DMS153 (cell line): ENCODE results near the gene TIMP4.

Experiments used
- DNase-seq: peaks from one replicate; lab custom pipeline; 2025; lab: John Stamatoyannopoulos, UW

Gene TIMP4

DNA sequence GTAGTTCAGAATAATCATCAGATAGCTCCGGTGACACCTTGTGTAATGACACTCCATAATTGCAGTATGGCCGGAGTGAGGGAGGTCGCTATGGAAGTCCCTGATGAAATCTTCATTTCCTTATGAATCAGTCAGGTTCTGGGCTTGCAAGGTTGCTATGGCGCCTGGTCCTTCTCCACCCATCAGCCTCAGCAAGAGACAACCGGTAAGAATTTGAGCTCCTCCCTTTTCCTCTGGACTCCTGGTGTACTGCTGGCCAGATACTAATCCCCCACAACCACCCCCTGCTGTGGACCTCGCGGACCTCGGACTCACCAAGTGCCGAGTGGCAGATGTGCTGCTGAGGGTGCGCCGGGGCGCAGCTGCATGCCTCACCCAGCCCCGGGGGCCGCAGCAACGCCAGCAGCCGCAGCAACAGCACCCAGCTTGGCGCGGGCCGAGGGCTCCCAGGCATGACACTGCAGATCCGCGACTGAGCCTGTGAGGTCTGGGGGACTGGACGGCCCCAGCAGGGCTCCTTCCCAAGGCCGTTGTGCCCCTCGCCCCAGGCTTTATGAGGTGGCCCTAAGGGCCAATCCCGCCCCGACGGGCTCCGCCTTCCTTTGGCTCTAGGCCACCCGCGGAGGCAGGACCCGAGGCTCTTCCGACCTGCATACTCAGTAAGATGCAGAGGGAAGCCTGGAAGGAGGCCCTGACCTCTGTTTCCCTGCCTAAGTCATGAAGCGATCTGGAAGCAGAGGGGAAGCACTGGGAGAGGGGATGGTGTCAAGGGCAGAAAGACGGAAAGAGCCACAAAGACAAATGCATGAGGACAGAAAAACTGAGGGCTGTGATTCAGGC is at the start of gene TIMP4:
Gene TIMP4 (minus strand): TSS at position 526 of the 840 bp plus-strand sequence. CDS start 72 bp downstream, at position 454.
- DNase-seq, result no peak

DNA sequence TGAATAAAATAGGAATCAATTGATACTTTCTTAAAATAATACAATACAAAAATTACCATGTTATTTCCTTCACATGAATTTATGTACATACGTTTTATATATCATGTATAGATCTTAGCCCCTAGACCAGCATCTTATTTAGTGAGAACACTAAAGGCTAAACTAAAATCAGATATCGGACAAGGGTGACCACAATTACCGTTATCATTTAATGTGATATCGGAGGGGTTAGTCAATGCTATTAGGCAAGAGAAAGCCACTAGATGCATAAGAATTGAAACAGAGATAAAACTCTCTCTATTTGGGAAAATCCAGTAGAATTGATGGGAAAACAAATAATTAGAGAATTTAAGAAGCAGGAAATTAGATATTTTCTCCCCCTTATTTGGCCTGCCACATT is 46.5 kb upstream of the TIMP4 start:
- no peak for DNase-seq

DNA sequence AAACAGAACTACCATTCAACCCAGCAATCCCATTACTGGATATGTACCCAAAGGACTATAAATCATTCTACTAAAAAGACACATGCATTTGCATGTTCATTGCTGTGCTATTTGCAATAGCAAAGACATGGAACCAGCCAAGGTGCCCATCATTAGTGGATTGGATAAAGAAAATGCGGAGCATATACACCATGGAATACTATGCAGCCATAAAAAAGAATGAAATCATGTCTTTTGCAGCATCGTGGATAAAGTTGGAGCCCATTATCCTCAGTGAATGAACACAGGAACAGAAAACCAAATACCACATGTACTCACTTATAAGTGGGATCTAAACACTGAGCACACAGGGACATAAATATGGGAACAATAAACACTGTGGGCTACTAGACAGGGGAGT is 43.1 kb upstream of the TIMP4 start:
- DNase-seq, result no peak

DNA sequence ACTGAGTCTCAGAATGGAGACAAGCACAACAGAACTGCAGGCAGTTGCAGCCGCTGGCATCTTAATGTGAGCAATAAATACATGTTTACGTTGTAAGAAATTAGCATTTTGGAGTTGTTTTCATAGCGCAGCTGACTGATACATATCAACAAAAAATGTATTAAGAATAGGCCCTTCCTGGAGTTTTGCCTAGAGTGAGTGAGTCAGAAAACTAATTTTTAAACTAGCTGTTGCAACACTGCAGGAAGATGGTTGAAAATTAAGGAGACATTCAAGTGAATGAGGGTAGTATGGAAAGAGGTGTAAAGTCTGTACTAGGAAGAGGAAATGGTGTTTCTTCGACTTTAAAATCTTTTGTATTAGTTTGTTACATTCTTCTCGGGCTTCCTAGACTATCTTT is 39.6 kb upstream of the TIMP4 start:
- DNase-seq, result no peak

DNA sequence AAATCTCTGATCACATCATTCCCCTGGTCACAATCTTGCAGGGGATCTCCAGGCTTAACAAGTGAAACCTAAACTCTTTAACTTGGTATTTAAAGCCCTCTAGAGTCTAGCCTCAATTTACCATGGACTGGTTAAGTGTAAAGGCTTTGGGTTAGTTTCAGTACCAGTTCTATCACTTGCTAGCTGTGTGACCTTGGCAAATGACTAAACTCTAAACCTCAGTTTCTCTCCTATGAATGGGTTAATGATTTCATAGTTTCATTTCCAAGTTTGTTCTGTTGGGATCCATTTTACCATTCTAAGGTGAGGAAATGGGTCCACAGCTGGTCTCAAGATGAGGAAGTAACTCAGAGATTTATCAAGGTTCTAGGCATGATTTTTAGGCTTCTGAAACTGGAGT is 38.8 kb upstream of the TIMP4 start:
- no peak for DNase-seq

DNA sequence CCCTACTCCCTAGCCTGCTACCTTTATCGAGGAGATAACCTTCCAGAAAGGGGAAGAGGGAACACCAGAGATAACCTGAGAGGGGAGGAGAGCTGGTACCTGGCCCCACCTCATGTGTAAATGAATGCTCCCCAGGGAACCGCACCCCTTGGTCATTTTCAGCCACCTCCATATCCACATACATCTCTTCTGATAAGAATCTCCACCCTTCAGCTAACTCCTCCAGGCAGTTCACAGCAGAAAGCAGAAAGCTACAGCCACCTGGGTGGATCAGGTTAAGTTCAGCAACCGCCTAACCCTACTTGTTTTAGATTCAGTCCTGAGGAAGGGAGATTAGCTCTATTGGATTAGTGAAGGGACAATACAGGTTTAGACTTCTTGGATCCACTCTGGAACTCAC is 38.0 kb upstream of the TIMP4 start:
- DNase-seq, result no peak

DNA sequence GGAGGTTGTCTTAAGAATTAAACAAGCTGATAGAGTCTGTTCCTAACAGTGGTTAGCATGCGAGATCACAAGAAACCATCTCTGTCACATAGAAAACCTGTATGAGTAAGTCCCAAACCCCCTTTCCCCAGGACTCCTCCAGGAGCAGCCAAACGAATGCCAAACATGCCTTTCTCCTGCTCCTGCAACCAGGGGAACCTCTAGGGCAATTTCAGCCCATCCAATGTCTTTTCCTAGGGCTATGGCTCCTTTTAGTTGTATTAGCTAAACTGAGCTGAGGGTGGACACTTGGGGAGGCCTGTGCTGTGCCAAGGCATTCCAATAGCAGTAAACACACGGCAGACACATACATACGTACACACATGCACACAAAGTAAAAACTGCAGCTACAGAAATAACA is 36.5 kb upstream of the TIMP4 start:
- DNase-seq, result no peak

DNA sequence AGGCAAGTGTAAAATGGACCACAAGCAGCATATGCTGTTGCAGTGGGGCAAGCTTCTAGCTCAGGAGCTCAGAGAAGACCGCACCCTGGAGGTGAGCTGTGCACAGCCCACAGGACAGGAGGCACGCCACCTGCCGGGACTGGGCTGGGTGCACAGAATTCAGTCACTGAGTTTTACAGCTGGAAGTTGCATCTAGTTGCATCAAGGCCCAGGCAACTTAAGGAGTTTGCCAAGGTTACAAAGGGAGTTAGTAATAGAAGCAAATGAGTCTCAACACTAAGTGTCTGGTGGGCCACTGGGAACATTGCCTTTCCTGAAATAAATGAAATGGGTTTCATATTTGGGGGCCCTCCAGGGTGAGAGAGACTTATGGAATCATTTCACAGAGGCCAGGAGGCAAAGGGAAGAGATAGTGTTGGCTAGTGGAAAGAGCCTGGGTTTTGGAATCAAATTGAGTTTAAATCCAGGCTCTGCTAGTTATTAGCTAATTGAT is 36.0 kb upstream of the TIMP4 start:
- DNase-seq, result no peak

DNA sequence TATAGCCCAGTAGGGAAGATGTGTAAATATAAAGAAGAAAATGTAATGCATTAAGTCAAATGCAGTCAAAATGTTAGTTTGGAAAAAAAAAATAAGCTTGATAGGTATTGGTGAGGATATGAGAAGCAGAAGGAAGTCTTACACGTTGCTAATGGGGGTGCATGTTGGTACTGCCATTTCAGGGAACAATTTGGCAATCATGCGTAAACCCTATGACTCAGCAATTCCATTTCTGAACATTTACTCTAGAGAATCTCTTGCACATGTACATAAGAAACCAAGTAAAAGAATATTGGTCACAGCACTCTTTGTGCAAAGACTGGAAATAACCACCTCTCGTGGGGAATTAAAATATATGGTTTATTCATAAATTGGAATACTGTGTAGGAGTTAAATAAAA is 35.5 kb upstream of the TIMP4 start:
- DNase-seq, result no peak

DNA sequence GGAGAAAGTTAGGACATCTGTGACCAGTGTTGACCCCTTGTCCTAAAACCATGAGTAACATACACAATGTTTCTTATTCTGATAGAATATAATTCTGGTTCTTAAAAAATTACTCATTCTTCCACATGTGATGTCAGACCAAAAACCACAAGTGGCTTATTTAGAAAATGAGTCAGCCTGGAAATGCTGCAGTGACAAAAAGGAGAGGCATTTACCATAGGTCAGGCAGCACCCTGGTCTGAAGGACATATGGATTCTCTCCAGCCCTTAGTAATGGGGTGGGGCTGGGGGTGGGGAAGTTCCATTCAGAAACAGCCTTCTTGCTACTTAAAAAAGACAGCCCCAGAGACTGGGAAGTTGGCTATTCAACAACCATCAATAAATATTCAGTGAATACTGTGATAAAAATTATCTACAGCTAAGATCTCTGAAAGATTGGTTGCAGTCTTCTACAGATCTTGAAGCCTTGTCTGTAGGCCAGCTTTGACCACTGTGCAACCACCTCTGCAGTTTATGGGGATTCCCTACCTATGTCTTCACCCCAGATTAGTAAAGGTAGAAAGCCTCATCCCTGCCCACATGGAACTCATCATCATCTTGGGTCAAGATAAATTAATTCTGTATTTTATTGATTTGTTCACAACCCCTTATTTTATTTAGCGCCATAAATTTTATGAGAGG is 34.9 kb upstream of the TIMP4 start:
- DNase-seq, result no peak

DNA sequence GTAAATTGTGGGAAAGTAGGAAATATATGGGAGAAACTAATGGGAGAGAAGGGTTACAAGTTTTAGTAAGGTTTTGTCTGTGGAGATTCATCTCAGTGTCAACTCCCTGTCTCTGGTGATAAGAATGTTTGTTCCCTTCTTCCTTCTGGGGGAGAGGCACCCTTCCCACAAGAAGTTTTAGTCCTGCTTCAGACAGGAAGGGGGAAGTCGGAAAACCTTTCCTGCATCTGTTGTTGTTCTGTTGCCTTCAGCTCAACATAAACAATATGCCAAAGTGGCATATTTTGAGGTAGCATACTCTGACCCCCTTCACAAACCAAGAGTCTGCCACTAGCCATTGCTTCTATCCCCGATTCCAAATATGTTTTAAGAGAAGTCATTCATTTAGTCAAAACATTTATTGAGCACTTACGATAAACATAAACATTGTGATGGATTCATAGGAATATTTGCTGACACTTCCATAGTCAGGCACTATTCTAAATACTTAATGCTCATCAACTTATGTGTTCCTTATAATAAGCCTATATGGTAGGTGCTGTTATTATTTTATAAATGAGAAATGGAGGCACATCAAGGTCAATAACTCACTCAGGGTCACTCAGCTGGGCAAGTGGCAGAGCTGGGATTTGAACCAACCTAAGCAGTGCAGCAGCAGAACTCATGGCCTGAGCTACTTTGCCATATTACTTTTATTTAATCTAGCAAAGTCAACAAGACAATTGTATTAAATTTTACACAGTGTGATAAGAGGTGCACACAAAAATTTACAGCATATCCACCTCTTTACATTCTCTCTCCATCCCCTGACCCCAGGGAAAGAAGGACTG is 34.2 kb upstream of the TIMP4 start:
- no peak for DNase-seq

DNA sequence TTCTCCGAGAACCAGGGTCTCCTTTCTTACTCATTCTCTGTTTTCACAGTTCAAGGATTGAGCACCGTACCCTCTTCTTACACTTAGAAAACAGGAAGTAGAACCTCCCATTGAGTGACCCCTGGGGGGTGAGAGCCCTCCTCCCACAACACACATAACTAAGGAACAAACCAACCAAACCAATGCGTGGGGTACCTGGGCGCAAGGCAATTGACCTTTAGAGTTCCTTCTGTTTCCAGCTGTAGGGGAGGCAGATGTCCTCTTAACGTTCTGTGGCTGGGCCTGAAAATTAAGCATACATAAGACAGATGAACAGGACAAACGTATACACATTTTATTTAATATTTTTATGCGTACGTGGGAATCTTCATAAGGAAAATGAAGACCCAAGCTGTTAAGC is 33.5 kb upstream of the TIMP4 start:
- no peak for DNase-seq

DNA sequence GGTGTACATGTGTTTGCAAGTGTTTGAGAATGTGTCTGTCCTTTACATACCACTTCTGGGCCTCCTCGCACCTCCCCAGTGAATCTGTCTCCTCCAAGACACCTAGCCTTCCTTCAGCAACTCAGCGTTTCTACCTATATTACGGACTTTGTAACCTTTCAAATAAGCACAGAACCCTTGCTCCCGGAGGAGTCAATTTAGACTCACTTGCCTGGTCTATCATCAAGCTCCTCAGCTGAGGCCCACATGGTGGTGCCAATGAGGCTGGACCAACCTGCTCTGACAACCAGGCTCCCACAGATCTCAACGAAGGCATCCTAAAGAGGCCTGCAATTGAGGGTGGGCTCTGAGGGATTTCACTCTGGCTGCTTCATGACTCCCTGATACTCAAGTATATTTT is 32.8 kb upstream of the TIMP4 start:
- no peak for DNase-seq

DNA sequence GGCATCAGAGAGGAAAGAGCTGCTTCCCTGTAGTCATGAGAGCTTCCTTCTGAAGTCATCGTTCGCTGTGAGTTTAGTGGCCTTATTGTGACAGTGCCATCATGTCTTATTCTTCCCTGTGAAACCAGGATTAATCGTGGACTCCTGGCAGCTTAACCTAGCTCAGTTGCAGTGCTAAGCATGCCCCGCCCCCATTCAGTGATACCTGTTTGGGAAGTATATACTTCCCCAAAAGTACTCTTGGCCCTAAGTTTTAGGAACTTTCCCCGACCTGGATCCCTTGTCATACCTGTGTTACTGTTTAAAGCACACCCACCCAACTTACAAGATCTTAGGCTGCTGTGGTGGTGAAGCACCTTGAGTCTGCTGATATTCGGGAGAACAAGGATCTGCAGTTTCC is 32.1 kb upstream of the TIMP4 start:
- no peak for DNase-seq

DNA sequence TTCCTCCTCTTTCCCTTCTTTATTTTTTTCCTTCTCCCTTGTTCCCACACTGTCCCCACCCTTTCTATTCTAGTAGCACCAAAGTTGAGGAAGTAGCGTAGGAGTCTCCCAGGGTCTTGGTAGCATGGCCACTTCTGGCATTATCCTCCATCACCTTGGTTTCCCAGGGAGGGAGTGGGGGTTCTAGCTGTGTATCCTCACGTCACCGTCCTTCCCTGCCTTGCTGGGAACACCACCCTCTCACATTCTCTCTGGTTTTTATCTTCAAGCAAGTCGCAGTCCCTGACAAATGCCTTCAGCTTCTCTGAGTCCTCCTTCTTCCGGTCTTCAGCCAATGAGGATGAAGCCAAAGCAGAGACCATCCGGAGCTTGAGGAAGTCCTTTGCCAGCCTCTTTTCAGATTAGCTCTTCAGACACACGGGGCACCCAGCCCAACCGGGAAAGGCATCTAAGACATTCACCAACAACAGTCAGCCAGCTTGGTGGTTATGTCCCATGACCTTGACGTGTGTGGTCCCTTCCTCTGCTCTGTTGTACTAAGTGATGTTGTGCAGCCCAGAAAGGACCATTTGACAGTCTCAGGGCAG is 31.6 kb upstream of the TIMP4 start:
- no peak for DNase-seq

DNA sequence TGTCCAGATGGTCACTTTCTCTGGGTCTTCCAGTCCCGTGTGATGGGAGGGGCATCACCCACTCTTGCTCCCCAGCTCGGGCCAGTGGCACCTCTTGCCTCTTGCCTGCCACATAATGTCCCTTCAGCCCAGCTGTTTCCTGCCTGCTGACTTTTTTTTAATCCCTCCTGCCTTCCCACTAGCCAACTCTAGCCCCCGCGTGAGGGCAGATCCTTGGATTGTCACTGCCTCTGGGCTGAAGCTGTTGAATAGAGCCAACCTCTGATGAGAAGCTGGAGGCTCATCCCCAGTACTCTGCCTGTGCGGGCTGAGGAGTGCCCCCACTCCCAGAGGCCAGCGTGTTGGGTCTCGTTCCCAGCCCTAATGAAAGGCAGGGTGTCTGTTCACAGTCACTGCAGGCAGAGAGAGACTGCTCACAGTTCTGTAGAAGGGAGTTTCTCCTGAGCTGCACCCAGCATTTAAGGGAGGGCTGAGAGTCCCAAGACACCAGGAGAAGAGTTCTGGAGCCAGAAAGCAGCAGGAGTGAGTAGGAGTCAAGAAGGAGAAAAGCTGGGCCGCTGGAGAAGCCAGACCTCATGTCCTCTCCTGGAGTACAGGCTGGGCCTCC is 30.1 kb upstream of the TIMP4 start:
- DNase-seq, result no peak

DNA sequence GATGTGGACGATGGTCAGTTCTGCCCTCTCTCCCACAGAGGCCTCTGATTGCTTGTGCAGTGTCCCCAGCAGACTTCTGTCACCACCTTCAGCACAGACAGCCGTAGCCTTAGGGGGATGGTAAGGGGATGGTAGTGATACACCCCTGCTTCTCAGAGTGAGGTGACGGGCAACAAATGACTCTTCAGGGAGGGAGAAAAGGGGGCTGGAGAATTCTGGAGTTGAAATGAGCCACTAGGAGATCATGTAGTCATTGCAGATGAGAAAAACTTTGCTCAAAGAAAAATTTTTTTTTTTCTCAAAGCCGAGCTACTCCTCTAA is 29.6 kb upstream of the TIMP4 start:
- no peak for DNase-seq

DNA sequence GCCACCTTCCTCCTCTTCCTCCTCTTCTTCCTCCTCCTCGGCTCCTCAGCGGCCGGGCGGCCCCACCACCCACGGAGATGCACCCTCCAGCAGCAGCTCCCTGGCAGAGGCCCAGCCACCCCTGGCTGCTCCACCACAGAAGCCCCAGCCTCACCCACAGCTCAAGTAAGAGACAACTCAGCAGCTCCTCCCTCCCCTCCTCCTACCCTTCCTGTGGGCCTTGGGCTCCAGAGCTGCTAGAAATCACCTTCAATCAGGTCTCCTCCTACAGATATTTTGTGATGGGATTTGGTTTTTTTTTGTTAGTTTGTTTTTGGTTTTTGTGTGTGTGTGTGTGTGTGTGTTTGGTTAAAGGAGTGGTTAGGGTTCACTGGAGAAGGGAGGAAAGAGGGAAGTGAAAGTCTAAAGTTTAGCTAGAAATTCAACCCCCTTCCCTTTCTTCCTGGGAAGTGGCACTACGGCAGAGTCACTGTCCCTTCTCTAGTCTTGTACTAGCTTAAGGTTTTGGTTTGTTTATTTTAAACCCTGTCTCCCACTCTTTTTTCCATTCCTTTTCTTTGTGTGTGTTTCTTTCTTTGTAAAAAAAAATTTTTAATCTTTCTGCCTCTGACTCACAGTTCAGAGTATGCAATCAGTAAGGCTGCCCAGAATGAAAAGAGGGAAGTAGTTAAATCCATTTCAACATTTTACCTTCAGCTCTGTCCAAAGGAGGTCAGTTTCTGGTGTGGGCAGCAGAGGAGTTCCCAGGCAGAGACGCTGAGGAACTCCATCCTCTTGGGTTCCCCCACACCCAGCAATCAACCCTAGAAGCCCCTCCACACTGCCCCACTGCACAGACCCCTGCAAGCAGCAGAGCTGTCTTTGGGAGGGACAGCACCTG is 29.0 kb upstream of the TIMP4 start:
- no peak for DNase-seq

DNA sequence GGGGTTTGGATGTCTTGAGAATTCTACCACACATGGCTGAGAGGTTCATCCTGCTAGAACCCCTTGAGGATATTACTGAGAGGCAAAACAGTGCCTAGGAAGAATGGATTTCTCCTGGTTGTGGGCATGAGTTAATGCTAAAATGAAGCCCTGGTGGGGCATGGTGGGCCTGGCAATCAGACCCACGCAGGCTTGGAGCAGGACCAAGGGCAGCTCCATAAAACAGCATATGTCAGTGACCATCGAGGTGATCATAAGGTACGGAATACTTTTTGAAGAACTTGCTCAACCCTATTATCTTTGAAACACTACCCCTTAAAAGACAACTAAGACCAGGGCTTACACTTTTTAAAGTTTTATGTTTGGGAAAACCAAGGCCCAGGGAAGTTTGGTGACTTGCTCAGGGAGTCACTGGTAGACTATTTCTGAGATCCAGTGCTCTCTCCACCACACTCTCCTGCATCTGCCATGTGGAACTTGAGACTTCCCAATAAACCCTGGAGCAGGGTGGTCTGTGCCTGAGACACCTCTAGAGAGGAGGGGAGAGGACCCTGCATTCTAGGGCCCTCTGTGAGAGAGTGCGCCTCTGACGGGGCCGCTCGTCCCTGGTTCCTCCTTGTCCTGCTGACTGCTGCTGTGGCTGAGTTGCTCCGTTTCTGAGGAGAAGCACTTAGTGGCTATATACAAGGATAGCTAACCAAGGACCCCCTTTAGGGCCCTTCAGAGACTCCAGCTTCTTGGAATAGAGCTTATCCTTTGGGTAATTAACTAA is 28.0 kb upstream of the TIMP4 start:
- no peak for DNase-seq

DNA sequence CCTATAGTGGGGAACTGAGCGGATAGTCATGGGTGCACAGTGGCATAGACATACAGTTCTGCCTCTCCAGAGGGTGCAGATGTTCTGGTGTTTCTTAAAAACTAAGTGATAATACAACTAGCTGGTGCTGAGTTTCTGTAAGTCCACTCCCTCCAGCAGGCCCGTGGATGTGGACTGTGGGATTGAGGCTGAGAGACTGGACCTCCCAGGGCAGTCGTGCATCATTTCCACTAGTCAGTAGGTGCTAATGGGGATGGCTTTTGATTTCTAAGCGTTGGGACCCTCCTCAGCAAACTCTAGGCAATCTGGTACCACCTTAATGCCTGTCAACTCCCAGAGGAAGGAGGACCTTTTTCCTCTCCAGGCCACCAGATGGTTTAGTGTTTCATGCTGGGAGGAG is 27.3 kb upstream of the TIMP4 start:
- DNase-seq, result no peak
